ENCODE results near the gene INPP5J. TPM values are rescaled to one million over a fixed set of nuclear protein-coding genes. Genes with fewer than 3 reads are reported as not detected.
A peak's percentile ranks its signal among the peaks of the same experiment; 100 is the strongest.

The INPP5J gene
- total and polyA plus RNA-seq, 12 donors: 0.48 to 8.1 (median 2.3) TPM

GRCh38 chr22:31148953-31149627 lies 26.3 kb downstream of the INPP5J start:
- DNase-seq: peak; percentile 63 to 90 (median 83)
- intact Hi-C loops (cut with DNase I): loop anchor here (5.0 to 10.0 kb wide), 5 partner anchors 42 to 207 kb away; partner anchors contain the start of gene SELENOM (in 1 of the 2)
- no peaks in the 10 kb centered on the region for H3K9me3 ChIP-seq (replicated peaks in 1 of 3)

GRCh38 chr22:31150615-31151014 lies 27.8 kb downstream of the INPP5J start:
- 59 to 82% (median 72%) methylated on average over 3 of the region's 3 CpGs for whole genome bisulfite sequencing, 4 donors
- no peak for TF ChIP-seq POLR2A (IDR thresholded peaks at IDR 0.05)
- TF ChIP-seq, protein P1, sequence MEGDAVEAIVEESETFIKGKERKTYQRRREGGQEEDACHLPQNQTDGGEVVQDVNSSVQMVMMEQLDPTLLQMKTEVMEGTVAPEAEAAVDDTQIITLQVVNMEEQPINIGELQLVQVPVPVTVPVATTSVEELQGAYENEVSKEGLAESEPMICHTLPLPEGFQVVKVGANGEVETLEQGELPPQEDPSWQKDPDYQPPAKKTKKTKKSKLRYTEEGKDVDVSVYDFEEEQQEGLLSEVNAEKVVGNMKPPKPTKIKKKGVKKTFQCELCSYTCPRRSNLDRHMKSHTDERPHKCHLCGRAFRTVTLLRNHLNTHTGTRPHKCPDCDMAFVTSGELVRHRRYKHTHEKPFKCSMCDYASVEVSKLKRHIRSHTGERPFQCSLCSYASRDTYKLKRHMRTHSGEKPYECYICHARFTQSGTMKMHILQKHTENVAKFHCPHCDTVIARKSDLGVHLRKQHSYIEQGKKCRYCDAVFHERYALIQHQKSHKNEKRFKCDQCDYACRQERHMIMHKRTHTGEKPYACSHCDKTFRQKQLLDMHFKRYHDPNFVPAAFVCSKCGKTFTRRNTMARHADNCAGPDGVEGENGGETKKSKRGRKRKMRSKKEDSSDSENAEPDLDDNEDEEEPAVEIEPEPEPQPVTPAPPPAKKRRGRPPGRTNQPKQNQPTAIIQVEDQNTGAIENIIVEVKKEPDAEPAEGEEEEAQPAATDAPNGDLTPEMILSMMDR (IDR thresholded peaks at IDR 0.05): peak in 3 of 6 experiments; percentile 5 to 19 (median 10)
- Histone ChIP-seq H3K4me3 (no peak overlapping the region), H3K9me3 (replicated peaks in 1 of 3) (no peaks in the 10 kb centered on the region), H3K27ac (no peak overlapping the region), H3K27me3 (no peaks in the 10 kb centered on the region), H3K36me3 (replicated peaks in 1 of 2) (no peaks in the 10 kb centered on the region), H3K4me1 (replicated peaks in 1 of 2) (peaks cover 0 to 9% of the 10 kb centered on the region in 2 donors)
- DNase-seq: no peak
- intact Hi-C loops (cut with DNase I): loop anchor here in 1 of 2 donors (10.0 kb wide), 1 partner anchor 176 kb away; no protein-coding TSS in a partner anchor

More at GRCh38 chr22:31148953-31149627, 26.3 kb downstream of the INPP5J start:
- H3K27me3 ChIP-seq: no peaks in the 10 kb centered on the region
- no peaks in the 10 kb centered on the region for H3K36me3 ChIP-seq (replicated peaks in 1 of 2)
- no peak overlapping the region for H3K4me3 ChIP-seq
- TF ChIP-seq, protein P1 (IDR thresholded peaks at IDR 0.05): peak; percentile 79 to 98 (median 94)
- no peak for TF ChIP-seq POLR2A (IDR thresholded peaks at IDR 0.05)
- H3K27ac ChIP-seq: peak overlapping the region in 2 of 5 donors; percentile 43 to 60
- WGBS, 4 donors: 12 to 21% (median 14%) methylated on average over 5 of the region's 5 CpGs
- H3K4me1 ChIP-seq (replicated peaks in 1 of 2): peaks cover 0 to 9% of the 10 kb centered on the region in 2 donors

DNA sequence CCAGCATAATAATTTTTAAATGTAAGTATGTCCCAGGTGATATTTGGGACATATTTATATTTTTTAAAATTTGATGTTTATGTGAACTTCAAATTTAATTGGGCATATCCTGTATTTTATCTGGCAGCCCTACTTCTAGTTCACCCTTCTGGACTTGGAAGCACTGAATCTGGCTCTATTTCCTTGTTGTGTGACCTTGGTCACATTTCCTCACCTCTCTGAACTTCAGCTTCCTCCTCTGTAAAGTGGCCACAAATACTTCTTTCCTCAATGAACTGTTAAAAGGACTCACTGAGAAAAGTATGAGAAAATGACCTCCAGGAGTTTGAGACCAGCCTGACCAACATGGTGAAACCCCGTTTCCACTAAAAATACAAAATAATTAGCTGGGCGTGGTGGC lies 29.1 kb downstream of the INPP5J start:
- no peak for DNase-seq
- 74 to 90% (median 84%) methylated on average over 2 of the region's 2 CpGs for WGBS, 4 donors
- Histone ChIP-seq H3K27ac (no peak overlapping the region), H3K36me3 (replicated peaks in 1 of 2) (no peaks in the 10 kb centered on the region), H3K4me1 (replicated peaks in 1 of 2) (peaks cover 0 to 9% of the 10 kb centered on the region in 2 donors), H3K27me3 (no peaks in the 10 kb centered on the region), H3K4me3 (no peak overlapping the region), H3K9me3 (replicated peaks in 1 of 3) (no peaks in the 10 kb centered on the region)
- TF ChIP-seq, protein P1 (IDR thresholded peaks at IDR 0.05): no peak
- TF ChIP-seq POLR2A (IDR thresholded peaks at IDR 0.05): no peak
- intact Hi-C loops (cut with DNase I): loop anchor here in 1 of 2 donors (10.0 kb wide), 1 partner anchor 177 kb away; no protein-coding TSS in a partner anchor

GRCh38 chr22:31153357-31153756 lies 30.6 kb downstream of the INPP5J start:
- Histone ChIP-seq H3K4me3 (no peak overlapping the region), H3K36me3 (replicated peaks in 1 of 2) (no peaks in the 10 kb centered on the region), H3K4me1 (replicated peaks in 1 of 2) (peaks cover 0 to 9% of the 10 kb centered on the region in 2 donors), H3K9me3 (replicated peaks in 1 of 3) (no peaks in the 10 kb centered on the region), H3K27me3 (no peaks in the 10 kb centered on the region), H3K27ac (no peak overlapping the region)
- intact Hi-C loops (cut with DNase I): loop anchor here in 1 of 2 donors (10.0 kb wide), 1 partner anchor 179 kb away; no protein-coding TSS in a partner anchor
- 50 to 77% (median 71%) methylated on average over 2 to 3 of the region's 3 CpGs for WGBS, 4 donors
- no peak for DNase-seq
- TF ChIP-seq POLR2A (IDR thresholded peaks at IDR 0.05): no peak
- TF ChIP-seq, protein P1 (IDR thresholded peaks at IDR 0.05): no peak
